Muscle of leg (tissue), 11 donors: ENCODE data around the gene HAUS8. TPM values are rescaled to one million over a fixed set of nuclear protein-coding genes. Genes with fewer than 3 reads are reported as not detected.

Source experiments
- DNase-seq: peaks from one replicate; pipeline ENCODE4 v3.0.0; 2013
- H3K27ac ChIP-seq: one replicate; pipeline ENCODE4 v1.5.1; 2013; ENCODE audit warnings: mild to moderate bottlenecking, low read length, control low read depth
- H3K27me3 ChIP-seq: one replicate; pipeline ENCODE4 v1.6.1; 2013; ENCODE audit warnings: low read length; ENCODE audit not compliant: control insufficient read depth, insufficient read depth
- H3K36me3 ChIP-seq: one replicate; pipeline ENCODE4 v1.6.1; 2013; ENCODE audit warnings: low read length; ENCODE audit not compliant: control insufficient read depth, insufficient read depth
- H3K4me1 ChIP-seq: one replicate; pipeline ENCODE4 v1.6.1; 2013; ENCODE audit warnings: low read length; ENCODE audit not compliant: control insufficient read depth, insufficient read depth
- H3K4me3 ChIP-seq: one replicate; pipeline ENCODE4 v1.5.1; 2013; ENCODE audit warnings: low read length, control low read depth
- H3K9me3 ChIP-seq: replicated peaks from 2 replicates; pipeline ENCODE4 v1.6.1; 2013; ENCODE audit warnings: low read depth, low read length; ENCODE audit not compliant: control insufficient read depth
- WGBS: methylation state at CpG from one replicate; pipeline ENCODE4 v1.1.5; 2013; ENCODE audit warnings: missing lambda C conversion rate; ENCODE audit not compliant: insufficient coverage; 5-methylcytosine and 5-hydroxymethylcytosine counted together
- polyA plus RNA-seq, 8 donors: library from polyadenylated mRNA; unstranded; fragments of 120-200 nt; gene quantifications; one replicate each; pipeline versions ENCODE4 v1.2.1 to v1.2.3, GENCODE V29; 2013; ENCODE audit warnings: inconsistent platforms in 1 of 8, low replicate concordance in 1 of 8; ENCODE audit not compliant: insufficient read length in 8 of 8, insufficient read depth in 1 of 8
- total RNA-seq: library from RNA; stranded (reverse); fragments of 120-200 nt; gene quantifications from one replicate; pipeline ENCODE4 v1.2.4, GENCODE V29; 2013

HAUS8 gene
- total and polyA plus RNA-seq, 9 donors, result 3.9 to 14.0 (median 10.0) TPM

GRCh38 chr19:17088552-17088951 lies 13.3 kb upstream of the HAUS8 start:
- no peaks in the 10 kb centered on the region for H3K27me3 ChIP-seq
- H3K4me3 ChIP-seq, result no peak overlapping the region
- DNase-seq, result no peak
- WGBS, result no CpG with 5 or more reads among the region's 5 CpGs
- peaks cover 5% of the 10 kb centered on the region for H3K4me1 ChIP-seq
- H3K36me3 ChIP-seq, result peaks cover 9% of the 10 kb centered on the region
- H3K27ac ChIP-seq, result no peak overlapping the region
- peaks cover 4% of the 10 kb centered on the region for H3K9me3 ChIP-seq

- H3K9me3 ChIP-seq, result peaks cover 4% of the 10 kb centered on the region
- WGBS, result 75% methylated on average over 4 of the region's 6 CpGs
- peaks cover 9% of the 10 kb centered on the region for H3K36me3 ChIP-seq
- peaks cover 11% of the 10 kb centered on the region for H3K4me1 ChIP-seq
- no peak overlapping the region for H3K27ac ChIP-seq
- DNase-seq, result no peak
- no peaks in the 10 kb centered on the region for H3K27me3 ChIP-seq
- H3K4me3 ChIP-seq, result no peak overlapping the region
Observed at GRCh38 chr19:17086834-17087233, 11.6 kb upstream of the HAUS8 start.

- Histone ChIP-seq H3K9me3 (peaks cover 4% of the 10 kb centered on the region), H3K27ac (no peak overlapping the region), H3K36me3 (peaks cover 9% of the 10 kb centered on the region), H3K27me3 (no peaks in the 10 kb centered on the region), H3K4me1 (peaks cover 13% of the 10 kb centered on the region), H3K4me3 (no peak overlapping the region)
- WGBS, result 86% methylated on average over 14 of the region's 14 CpGs
- DNase-seq, result no peak
Observed at GRCh38 chr19:17086120-17086519, 10.9 kb upstream of the HAUS8 start.

- Histone ChIP-seq H3K27me3 (no peaks in the 10 kb centered on the region), H3K4me1 (peaks cover 25% of the 10 kb centered on the region), H3K9me3 (no peaks in the 10 kb centered on the region), H3K36me3 (peaks cover 12% of the 10 kb centered on the region), H3K27ac (no peak overlapping the region), H3K4me3 (no peak overlapping the region)
- whole genome bisulfite sequencing, result 29% methylated on average over 10 of the region's 20 CpGs
- peak; percentile 61 for DNase-seq
Observed at GRCh38 chr19:17081672-17082630, 6.7 kb upstream of the HAUS8 start.

- peak overlapping the region; percentile 37 for H3K27ac ChIP-seq
- peaks cover 2% of the 10 kb centered on the region for H3K36me3 ChIP-seq
- H3K9me3 ChIP-seq, result no peaks in the 10 kb centered on the region
- H3K27me3 ChIP-seq, result no peaks in the 10 kb centered on the region
- no peak overlapping the region for H3K4me3 ChIP-seq
- WGBS, result 20% methylated on average over 1 of the region's 4 CpGs
- DNase-seq, result no peak
- peaks cover 31% of the 10 kb centered on the region for H3K4me1 ChIP-seq
Observed at GRCh38 chr19:17080440-17080801, 5.2 kb upstream of the HAUS8 start.

- Histone ChIP-seq H3K27ac (peak overlapping the region; percentile 74), H3K9me3 (no peaks in the 10 kb centered on the region), H3K4me3 (no peak overlapping the region), H3K27me3 (no peaks in the 10 kb centered on the region), H3K36me3 (peaks cover 2% of the 10 kb centered on the region), H3K4me1 (peaks cover 31% of the 10 kb centered on the region)
- WGBS, result 53% methylated on average over 22 of the region's 28 CpGs
- DNase-seq, result peak; percentile 75
Observed at GRCh38 chr19:17079710-17080439, 4.6 kb upstream of the HAUS8 start.

GRCh38 chr19:17078920-17079709 lies 3.9 kb upstream of the HAUS8 start:
- WGBS, result 76% methylated on average over 10 of the region's 19 CpGs
- H3K4me1 ChIP-seq, result peaks cover 39% of the 10 kb centered on the region
- no peak for DNase-seq
- H3K36me3 ChIP-seq, result peaks cover 2% of the 10 kb centered on the region
- peak overlapping the region; percentile 74 for H3K27ac ChIP-seq
- no peak overlapping the region for H3K4me3 ChIP-seq
- no peaks in the 10 kb centered on the region for H3K27me3 ChIP-seq
- no peaks in the 10 kb centered on the region for H3K9me3 ChIP-seq

- Histone ChIP-seq H3K4me3 (no peak overlapping the region), H3K4me1 (peaks cover 40% of the 10 kb centered on the region), H3K36me3 (peaks cover 3% of the 10 kb centered on the region), H3K27ac (no peak overlapping the region), H3K27me3 (no peaks in the 10 kb centered on the region), H3K9me3 (no peaks in the 10 kb centered on the region)
- WGBS, result 81% methylated on average over 9 of the region's 19 CpGs
- DNase-seq, result no peak
Observed at GRCh38 chr19:17078036-17078919, 3.0 kb upstream of the HAUS8 start.

- no peak overlapping the region for H3K27ac ChIP-seq
Observed at GRCh38 chr19:17077447-17078028, 2.3 kb upstream of the HAUS8 start.

More at GRCh38 chr19:17077447-17078028, 2.3 kb upstream of the HAUS8 start:
- no peak for DNase-seq
- Histone ChIP-seq H3K9me3 (no peaks in the 10 kb centered on the region), H3K4me1 (peaks cover 40% of the 10 kb centered on the region), H3K4me3 (no peak overlapping the region), H3K27me3 (no peaks in the 10 kb centered on the region), H3K36me3 (peaks cover 9% of the 10 kb centered on the region)
- WGBS, result 89% methylated on average over 14 of the region's 17 CpGs
